GDM1 (cell line): ENCODE results near the gene CDS2.
A peak's percentile ranks its signal among the peaks of the same experiment; 100 is the strongest.

Experiments
- DNase-seq: peaks from one replicate; lab custom pipeline; 2025; lab: John Stamatoyannopoulos, UW

The CDS2 gene

DNA sequence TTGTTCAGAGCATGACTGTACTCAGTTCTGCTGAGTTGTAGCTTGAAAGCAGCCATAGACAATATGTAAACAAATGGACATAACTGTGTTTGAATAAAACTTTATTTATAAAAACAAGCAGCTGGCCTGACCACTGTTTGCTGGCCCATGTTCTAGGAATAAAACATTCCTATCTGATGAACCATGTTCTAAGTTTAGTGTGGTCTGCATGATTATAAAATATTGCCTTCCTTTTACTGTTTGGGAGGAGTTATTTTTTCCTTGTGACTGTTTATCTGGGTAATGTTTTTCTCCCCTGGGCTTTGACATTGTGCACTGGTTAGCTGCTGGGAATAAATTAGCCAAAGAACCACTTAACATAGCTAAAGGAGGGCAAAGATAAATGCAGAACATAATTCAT lies 55.1 kb downstream of the CDS2 start:
- DNase-seq: no peak

DNA sequence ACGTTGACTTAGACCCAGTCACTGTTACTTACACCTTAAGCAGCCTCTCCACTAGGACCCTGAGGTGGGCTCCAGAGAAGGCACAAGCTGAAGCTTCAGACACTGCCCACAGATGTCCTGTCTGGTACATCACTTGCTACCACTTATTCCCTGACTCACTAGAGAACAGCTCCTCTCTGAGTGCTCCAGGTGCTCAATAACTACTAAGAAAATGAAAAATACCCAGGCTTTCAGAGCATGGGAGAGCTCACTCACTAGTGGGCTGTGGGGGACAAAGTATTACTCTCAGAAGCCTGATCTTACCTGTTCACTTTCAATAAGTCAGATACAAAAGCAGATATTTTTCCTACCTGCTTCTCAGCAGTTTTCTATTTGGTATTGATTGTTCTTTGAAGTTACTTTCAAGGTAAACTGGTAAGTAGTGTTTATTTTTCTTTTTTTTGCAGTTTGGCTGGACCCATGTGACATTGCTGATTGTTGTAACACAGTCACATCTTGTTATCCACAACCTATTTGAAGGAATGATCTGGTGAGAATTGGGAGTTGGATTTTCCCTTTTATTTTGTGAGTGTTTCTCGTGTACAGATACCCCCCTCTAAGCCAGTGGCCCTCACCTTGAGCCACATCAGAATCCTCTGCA lies 55.9 kb downstream of the CDS2 start:
- no peak for DNase-seq

DNA sequence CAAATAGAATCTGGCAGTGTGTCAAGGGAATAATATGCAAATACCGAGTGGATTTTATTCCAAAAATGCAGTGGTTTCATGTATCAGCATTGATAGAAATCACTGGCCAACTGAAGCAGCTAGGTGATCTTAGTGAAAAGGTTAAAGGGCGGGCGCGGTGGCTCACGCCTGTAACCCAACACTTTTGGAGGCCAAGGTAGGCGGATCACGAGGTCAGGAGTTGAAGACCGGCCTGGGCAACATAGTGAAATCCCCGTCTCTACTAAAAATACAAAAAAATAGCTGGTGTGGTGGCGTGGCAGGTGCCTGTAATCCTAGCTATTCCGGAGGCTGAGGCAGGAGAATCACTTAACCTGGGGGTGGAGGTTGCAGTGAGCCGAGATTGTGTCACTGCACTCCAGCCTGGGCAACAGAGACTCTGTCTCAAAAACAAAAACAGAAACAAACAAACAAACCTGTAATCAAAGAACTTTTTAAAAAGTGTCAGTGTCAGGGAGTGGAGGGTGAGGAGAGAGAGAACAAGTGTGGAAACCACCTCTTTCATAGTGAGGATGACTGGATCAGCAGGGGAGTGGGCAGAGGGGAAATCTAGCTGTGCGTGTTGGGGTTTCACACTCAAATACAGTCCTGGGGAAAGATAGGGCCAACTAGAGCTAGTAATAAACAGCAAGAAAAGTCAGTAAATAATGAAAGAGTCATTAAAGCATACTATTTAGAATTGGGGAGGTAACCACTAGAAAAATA lies 57.1 kb downstream of the CDS2 start:
- no peak for DNase-seq

DNA sequence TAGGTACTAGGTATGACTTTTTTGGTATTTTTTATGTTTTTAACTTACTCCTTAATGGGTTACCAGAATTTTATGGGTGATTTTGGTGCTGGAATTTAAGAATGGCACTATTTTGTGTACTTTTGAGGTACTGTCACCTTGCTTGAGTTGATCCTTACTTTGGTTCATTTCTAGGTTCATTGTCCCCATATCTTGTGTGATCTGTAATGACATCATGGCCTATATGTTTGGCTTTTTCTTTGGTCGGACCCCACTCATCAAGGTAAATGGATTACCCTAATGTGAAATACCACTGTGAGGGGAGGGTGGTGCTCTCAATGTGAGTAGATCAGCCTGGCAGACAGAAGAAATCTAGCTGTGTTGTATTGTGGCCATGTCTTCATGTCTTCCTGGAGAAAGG lies 57.9 kb downstream of the CDS2 start:
- DNase-seq: no peak

DNA sequence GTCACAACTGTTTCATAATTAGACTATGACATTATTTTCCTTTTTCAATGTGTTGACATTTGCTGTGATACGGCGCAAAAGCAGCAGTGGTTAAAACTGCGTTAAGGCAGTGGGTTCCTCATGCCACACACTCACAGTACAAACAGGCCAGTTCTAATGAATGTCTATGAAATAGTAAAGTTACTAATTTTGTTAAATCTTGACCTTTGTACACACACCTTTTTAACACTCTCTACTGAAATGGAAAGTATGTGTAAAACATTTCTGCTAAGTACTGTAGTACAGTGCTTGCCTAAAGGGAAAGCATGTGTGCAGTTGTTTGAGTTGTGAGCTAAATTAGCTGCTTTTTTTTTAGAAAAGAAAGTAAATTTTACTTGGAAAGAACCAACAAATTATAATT lies 60.3 kb downstream of the CDS2 start:
- no peak for DNase-seq

DNA sequence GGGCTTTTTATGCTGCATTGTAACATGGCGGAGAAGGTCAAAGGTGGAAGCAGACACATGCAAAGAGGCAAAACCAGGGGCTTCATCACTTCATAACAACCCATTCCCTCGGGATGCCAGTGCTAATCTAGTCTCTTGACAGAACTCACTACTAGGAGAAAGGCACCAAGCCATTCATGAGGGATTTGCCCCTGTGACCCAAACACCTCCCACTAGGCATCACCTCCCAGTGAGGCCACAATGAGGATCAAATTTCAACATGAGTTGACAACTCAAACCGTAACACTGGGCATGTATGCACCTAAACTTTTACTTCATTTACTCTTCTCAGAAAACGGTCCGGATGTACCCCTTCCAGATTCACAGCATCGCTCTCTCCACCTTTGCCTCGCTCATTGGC lies 61.9 kb downstream of the CDS2 start:
- DNase-seq: no peak

DNA sequence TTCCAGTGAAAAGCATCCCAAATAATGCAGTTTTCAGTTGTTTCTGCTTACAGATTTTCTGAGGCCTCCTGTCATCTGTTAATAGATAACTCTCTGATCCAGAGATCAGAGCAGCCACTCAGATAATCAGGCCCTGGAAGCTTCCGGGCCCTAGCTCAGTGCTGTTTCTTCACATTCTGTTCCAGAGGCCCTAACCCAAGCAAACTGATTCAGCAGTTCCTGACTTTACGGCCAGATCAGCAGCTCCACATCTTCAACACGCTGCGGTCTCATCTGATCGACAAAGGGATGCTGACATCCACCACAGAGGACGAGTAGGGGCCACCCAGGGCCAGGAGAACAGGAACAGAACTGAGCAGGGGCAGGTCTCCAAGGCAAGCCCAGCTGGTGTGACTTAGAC lies 63.1 kb downstream of the CDS2 start:
- DNase-seq: no peak

DNA sequence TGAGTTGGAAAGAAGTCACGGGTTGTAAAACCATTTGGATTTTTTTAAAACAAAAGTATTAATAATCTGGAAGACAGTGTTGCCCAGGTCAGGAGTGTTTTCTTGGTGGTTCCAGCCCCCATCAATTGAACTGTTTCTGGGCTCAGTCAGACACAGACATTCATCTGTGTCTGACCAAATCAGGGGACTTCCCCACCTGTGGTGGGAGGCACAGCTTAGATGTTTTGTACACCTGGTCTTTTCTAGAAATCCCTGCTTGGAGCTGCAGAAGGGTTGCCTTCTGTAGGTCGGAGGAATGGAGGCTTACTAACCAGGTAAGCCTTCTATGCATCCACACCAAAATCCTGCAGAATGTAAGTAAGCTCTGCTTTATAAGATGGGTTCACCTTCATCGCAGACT lies 63.6 kb downstream of the CDS2 start:
- DNase-seq: no peak

DNA sequence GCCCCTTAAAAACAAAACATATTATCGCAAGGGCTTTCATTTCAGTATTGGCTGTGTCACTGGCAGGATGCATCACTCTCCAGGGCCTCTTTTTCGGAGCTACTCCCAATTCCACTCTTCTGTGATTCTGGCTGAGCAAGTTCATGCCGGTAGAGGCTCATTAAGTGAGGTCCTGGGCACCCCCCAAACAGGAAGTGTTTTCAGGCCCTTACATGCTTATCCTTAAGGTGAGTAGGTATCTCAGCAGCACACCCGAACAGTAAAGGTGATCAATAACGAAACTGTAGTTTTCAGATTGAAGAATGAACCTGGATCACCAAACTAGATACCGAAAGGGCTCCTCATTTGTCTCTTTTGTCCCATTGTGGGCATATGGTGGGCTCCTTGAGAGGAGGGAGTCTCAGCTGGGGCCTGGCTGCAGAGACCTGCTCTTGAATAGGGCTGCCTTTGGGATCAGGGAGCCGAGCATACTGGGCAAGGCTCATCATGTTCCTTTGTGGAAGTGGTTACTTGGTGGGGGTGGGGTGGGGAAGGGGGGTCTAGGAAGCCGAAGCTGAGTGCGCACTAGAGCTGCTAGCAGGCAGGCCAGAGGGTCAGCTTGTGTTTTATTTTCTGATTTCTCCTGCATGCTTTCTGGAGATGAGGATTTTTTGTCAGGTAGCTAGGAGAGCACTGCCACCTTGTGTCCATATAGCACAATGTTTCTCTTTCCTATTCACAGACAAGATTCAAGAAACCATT lies 65.2 kb downstream of the CDS2 start:
- peak; percentile 50 for DNase-seq

DNA sequence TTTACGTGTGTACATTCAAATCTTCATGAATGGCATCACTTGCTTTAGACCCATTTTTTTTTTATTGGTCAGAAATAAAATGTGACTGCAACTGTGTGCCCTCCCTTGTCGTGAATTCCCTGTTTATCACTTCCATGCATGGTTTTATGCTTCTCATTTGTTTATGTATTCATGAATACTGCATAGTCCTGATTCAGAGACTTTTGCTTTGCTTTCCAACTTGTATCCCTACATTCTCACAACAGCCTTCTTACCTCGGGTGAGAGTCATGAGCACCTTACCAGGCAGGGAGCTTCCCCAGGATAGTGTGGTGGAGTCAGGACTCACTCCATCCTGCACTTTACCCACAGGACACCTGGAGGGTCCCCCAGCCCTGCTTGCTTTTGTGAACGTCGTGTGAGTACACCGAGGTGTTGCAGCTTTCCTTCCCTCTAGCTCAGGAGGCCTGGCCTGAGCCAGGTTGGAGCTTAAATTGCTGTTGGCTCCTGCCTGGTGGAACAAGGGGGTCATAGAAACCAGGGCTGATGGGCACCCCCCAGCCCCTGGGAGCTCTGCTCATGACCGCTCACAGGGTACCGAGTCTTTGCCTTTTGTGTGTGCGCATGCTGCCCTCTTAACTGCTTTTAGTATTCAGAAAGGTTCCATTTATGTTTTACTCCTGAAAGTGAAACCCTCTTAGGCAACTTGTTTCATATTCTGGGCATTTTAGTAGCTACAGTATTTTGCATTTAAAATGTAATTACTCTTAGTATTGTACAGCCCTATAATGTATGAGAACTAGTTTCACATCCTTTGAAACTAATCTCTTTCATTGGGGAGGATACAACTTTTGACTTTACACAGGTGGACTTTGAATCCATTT lies 66.0 kb downstream of the CDS2 start:
- DNase-seq: no peak

DNA sequence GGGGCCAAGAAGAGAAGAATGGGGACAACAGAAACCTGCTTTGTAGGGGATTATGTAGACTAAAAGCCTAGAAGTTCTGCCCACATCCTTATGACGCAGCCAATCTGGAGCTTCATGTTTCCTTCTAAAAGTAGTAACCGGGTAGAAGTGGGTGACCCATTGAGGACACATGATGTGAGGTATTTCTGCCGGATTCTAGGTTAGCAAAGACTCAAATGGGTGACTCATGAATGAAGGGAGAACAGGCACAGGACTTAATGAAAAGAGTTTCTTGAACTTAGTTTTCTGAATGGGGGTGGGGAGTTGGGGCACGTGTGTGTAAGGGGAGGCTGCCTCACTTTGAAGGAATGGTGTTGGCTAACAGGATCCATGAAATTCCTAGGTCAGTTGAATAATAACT lies 68.8 kb downstream of the CDS2 start:
- DNase-seq: no peak

DNA sequence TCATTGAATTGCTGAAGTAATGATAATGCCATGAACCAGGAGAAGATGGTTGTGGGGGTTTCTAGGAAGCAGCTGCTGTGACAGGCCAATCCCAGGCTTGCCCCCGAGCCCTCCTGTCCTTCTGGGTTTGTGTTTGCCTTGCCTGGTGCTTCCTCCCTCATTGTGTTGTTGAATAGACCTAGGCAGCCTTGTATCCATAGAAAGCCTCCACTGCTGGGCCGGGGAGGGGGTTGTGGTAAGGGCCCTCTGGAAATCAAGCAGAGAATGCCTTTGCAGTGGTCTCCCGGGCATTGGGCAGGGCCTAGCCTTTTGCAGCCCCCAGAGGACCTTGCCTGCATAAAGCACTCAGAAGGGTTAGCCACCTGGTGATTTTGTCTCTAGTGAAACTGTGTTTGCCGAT lies 69.3 kb downstream of the CDS2 start:
- DNase-seq: no peak

DNA sequence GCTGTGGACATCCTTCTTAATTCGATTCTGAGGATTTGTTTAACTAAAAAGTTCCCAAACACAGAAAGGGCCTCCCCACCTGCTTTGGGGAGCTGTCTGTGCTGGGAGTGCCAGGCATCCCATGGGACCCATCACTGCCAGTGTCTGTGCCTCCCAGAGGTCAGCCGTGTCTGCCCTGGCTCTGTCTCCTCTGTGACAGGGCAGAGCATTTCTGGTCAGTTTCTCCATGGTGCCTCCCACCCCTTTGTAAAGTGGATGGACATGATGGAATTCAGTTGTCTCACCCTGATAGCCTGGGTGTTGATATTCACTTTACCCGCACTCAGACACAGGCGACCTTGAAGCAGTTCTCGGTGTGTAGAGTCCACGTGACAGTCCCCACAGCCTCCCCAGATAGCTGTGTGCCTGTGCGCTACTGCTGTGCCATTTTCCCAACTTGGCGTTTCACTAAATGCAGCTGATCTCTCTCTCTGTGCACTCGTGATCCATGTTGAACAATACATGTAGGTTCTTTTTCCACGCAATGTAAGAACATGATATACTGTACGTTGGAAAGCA lies 70.5 kb downstream of the CDS2 start:
- no peak for DNase-seq

DNA sequence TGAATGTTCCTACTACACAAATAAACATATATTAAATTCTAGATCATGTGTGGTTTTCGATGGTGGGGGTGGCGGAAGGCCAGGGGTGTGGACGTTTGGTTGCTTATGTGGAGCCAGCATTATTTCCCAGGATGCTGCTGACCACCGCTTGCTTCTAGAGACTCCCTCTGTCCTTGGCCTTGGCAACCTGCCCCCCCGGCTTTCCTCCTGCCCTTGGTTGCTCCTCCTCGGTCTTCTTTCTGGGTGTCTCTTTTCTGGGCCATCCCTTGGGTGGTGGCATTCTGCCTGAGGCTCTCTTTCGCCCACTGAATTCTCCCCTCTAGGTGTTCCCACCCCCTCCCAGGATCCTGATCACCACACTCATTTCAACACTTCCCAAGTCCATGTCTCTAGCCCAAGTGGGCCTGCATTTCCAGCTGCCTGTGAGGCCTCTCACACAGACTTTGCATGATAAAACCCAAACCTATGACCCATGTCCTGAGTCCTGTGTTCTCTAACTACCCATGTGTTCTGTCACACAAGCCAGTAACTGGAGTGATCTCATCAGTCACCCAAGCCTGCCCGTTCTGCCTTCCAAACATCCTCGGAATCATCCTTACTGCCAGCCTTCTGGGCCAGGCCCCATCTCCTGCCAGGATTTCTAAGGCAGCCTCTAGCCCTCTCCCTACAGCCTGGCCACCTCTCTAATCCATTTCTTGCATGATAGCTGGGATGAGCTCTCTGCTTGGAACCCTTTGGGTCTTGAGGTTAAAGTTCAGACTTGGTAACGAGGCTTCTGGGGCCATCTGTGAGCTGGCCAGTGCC lies 71.2 kb downstream of the CDS2 start:
- no peak for DNase-seq

DNA sequence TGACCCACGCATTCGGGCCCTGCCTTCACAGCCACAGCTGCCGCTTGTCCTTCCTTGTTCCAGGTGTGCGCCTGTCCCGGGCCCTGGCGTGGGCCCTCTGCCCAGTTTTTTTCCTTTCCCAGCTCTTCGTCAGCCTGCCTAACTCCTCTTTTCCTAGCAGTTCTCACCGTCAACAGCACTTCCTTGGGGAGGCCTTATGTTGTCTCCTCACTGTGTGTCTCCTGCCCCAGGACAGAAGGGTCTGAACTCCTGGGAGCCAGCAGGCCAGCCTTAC lies 71.8 kb downstream of the CDS2 start:
- DNase-seq: no peak

DNA sequence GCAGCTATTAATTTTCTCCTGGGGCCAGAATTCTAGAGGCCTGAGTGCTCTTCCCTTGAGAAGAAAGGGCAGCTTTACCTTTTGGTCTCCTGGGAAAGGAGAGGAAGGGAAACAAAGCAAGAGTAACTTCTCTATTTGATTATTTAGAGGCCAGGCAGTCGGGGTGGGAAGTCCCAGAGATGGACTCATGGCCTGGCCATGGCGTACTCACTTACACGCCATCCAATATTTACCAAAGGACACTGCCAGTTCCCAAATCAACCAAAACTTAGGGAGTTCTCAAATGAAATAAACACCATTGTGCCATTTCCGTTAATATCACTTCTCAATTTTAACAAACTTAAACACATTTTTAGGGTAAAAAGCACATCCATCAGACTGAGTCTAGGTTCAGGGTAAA lies 76.6 kb downstream of the CDS2 start:
- no peak for DNase-seq

DNA sequence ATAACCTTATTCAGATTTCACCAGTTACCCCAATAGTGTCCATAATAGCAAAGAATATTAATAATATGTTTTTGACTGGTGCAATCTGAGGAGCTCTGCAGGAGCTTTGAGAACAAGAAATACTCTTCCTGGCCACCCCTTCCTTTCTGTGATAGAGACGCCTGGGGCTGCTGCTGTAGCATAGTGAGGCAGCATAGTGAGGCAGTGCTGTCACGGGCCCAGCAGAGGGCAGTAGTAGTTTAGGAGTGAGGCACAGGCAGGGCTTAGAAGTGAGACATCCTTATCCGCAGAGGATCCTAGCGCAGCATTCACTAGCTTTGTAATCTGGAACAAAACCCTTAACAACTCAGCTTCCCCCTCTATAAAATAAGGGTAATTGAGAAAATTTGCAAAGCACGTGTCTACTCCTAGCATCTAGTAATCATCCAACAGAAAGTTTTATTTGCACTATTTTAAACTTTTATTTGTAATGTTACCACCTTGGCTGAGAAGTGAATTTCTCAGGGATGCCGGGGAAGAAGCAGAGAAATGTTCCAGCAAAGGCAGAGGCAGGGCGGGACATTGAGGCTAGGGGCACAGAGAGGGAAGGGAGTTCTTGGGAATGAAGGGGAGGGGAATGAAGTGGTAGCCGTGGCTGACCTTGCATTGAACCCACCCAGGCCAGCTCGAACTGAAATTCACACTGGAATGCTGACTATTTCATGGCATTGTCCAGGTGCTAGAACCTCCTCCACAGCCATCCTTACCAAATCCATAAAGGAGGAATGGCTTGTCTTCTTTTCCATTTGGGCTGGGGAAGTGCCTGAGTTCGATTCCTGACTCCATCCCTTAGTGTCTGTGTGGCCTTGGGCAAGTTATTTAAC lies 78.8 kb downstream of the CDS2 start:
- peak; percentile 48 for DNase-seq

DNA sequence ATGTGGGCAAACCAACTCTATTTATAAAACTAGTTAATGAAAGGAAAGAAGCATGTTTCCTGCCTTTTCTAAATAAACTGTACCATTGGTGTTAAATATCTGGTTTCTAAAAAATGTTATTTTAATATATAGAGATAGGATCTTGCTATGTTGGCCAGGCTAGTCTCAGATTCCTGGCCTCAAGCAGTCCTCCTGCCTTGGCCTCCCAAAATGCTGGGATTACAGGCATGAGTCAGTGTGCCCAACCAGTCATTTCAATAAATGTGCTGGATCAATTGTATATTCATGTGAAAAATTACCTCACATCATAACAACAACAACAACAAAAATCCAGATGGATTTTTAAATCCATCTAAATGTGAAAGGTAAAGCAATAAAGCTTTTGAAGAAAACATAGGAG lies 80.3 kb downstream of the CDS2 start:
- DNase-seq: no peak

DNA sequence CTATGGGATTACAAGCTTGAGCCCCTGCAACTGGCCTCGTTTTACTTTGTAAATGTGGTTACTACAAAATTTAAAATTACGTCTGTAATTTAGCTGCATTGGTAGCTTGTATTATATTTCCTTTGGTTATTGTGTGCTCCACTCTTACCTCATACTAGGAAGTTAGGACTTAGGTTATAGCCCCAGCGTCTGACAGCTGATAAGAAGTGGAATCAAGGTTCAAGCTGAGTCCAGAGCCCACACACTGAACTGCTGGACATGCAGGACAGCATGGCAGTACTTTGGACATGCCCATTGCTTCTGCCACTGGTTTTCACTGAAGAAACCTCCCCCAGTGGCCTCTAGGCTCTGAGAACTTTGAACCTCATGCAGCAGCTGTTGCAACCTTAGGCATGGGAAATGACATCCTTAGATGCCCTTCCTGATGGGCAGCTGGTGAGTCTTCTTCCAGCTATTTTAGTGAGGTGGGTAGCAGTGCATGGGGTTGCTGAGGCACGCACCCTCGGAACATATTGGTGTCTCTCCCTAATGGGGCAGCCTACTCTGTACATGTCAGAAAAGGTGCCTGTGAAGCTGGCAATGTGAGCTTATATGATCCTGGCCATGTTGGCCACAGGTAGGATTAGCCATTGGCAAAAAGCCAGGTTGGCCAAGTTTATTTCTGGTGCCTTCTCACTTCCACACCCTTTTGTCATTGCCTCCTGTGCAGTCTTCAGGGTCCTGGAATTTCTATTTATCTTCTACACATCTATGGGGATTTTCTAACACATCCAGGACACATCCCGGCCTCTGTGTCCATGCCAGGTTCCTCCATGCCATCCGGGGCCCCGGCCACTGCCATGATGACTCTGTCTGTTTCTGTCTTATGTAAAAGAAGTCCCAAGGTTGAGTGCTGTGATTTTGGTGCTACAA lies 85.3 kb downstream of the CDS2 start:
- no peak for DNase-seq
